T-helper 2 cell (primary cell): ENCODE results near the gene CHRNA3.

Experiments used
- DNase-seq, 5 experiments: peaks; one replicate each; pipeline versions ENCODE4 v3.0.0 to v3.0.0-alpha.2; 2012 to 2022
- total RNA-seq, 2 donors: gene quantifications; one replicate each; lab custom pipeline; 2026; lab: John Stamatoyannopoulos, UW

CHRNA3 gene
- 0 reads per million in 2 donors for total RNA-seq

- DNase-seq: no peak
Measured at GRCh38 chr15:78620527-78621421, at the start of gene CHRNA3. Gene CHRNA3, minus strand, starts transcription at chr15:78620996. Its CDS starts 202 bp downstream, at chr15:78620794.

GRCh38 chr15:78668987-78669386 lies 48.2 kb upstream of the CHRNA3 start:
- DNase-seq: no peak

- no peak for DNase-seq
Measured at GRCh38 chr15:78667578-78668236, 46.9 kb upstream of the CHRNA3 start.

- DNase-seq: no peak
Measured at GRCh38 chr15:78666010-78666409, 45.2 kb upstream of the CHRNA3 start.

- no peak for DNase-seq
Measured at GRCh38 chr15:78663703-78664102, 42.9 kb upstream of the CHRNA3 start.

GRCh38 chr15:78662028-78662427 lies 41.2 kb upstream of the CHRNA3 start:
- no peak for DNase-seq

GRCh38 chr15:78661001-78661400 lies 40.2 kb upstream of the CHRNA3 start:
- DNase-seq: no peak

- DNase-seq: no peak
Measured at GRCh38 chr15:78660584-78660983, 39.8 kb upstream of the CHRNA3 start.

GRCh38 chr15:78658823-78659222 lies 38.0 kb upstream of the CHRNA3 start:
- no peak for DNase-seq

- no peak for DNase-seq
Measured at GRCh38 chr15:78654272-78654671, 33.5 kb upstream of the CHRNA3 start.

- DNase-seq: no peak
Measured at GRCh38 chr15:78651930-78652615, 31.3 kb upstream of the CHRNA3 start.

GRCh38 chr15:78651007-78651406 lies 30.2 kb upstream of the CHRNA3 start:
- no peak for DNase-seq

GRCh38 chr15:78650022-78650421 lies 29.2 kb upstream of the CHRNA3 start:
- no peak for DNase-seq

- DNase-seq: no peak
Measured at GRCh38 chr15:78645009-78645408, 24.2 kb upstream of the CHRNA3 start.

GRCh38 chr15:78642331-78642730 lies 21.5 kb upstream of the CHRNA3 start:
- no peak for DNase-seq

- no peak for DNase-seq
Measured at GRCh38 chr15:78641749-78642275, 21.0 kb upstream of the CHRNA3 start.

GRCh38 chr15:78641102-78641748 lies 20.4 kb upstream of the CHRNA3 start, which contains the start of gene CHRNB4:
Gene CHRNB4, minus strand, starts transcription at chr15:78641210. Its CDS starts 77 bp downstream, at chr15:78641133.
- DNase-seq: no peak

GRCh38 chr15:78640527-78641101 lies 19.8 kb upstream of the CHRNA3 start:
- no peak for DNase-seq

- DNase-seq: no peak
Measured at GRCh38 chr15:78638658-78639314, 18.0 kb upstream of the CHRNA3 start.

- DNase-seq: no peak
Measured at GRCh38 chr15:78637776-78638435, 17.1 kb upstream of the CHRNA3 start.

GRCh38 chr15:78636378-78636859 lies 15.6 kb upstream of the CHRNA3 start:
- DNase-seq: no peak
